H1 (cell line): Measurements from ENCODE around the gene H2BK1.

Experiments
- CHD2 ChIP-seq: IDR thresholded peaks from 2 replicates; pipeline ENCODE4 v1.6.1; 2012; ENCODE audit warnings: low read length, improper control_type of control experiment
- CTCF ChIP-seq, 3 experiments: IDR thresholded peaks; 1 replicate in 2 of 3; 2 replicates in 1 of 3; pipeline versions ENCODE4 v1.5.1 to v1.6.1; 2011; ENCODE audit warnings: low read length in 3 of 3, mild to moderate bottlenecking in 3 of 3, inconsistent platforms in 2 of 3, low read depth in 1 of 3, moderate library complexity in 1 of 3; ENCODE audit not compliant: insufficient read depth in 1 of 3; ENCODE audit errors: control extremely low read depth in 1 of 3
- EP300 ChIP-seq, 2 experiments: IDR thresholded peaks; 1 replicate in 1 of 2; 2 replicates in 1 of 2; pipeline ENCODE4 v1.6.1; 2011 to 2012; ENCODE audit warnings: low read depth in 2 of 2, low read length in 2 of 2, mild to moderate bottlenecking in 2 of 2, borderline replicate concordance in 1 of 2, inconsistent platforms in 1 of 2, moderate library complexity in 1 of 2
- HDAC6 ChIP-seq: IDR thresholded peaks from one replicate; pipeline ENCODE4 v1.7.1; 2012; ENCODE audit warnings: low read depth, mild to moderate bottlenecking, inconsistent platforms, low read length, moderate library complexity
- JUN ChIP-seq: IDR thresholded peaks from 2 replicates; pipeline ENCODE4 v1.6.1; 2011; ENCODE audit warnings: low read depth, mild to moderate bottlenecking, improper control_type of control experiment, low read length
- MAX ChIP-seq: IDR thresholded peaks from 2 replicates; pipeline ENCODE4 v1.6.1; 2012; ENCODE audit warnings: inconsistent platforms
- POLR2A ChIP-seq, 2 experiments: IDR thresholded peaks; 1 replicate in 1 of 2; 2 replicates in 1 of 2; pipeline ENCODE4 v1.6.1; 2011; ENCODE audit warnings: low read depth in 2 of 2, low read length in 2 of 2, mild to moderate bottlenecking in 2 of 2; ENCODE audit errors: control extremely low read depth in 1 of 2
- POLR2AphosphoS5 ChIP-seq: IDR thresholded peaks from 2 replicates; pipeline ENCODE4 v1.6.1; 2011; ENCODE audit warnings: low read depth, low read length
- RBBP5 ChIP-seq: IDR thresholded peaks from 2 replicates; pipeline ENCODE4 v1.7.1; 2012; ENCODE audit warnings: low read depth, mild to moderate bottlenecking, inconsistent platforms, low read length, moderate library complexity, borderline replicate concordance
- SAP30 ChIP-seq: fragments of 300-600 bp; sonication (generic); IDR thresholded peaks from 2 replicates; pipeline ENCODE4 v1.7.1; 2012; ENCODE audit warnings: low read length, moderate library complexity, mild to moderate bottlenecking, inconsistent platforms; ENCODE audit not compliant: insufficient read depth, insufficient replicate concordance
- ZNF274 ChIP-seq: IDR thresholded peaks from 2 replicates; pipeline ENCODE4 v1.7.0; 2012; ENCODE audit warnings: low read length, borderline replicate concordance; ENCODE audit errors: extremely low read depth

GRCh38 chr7:151254316-151254715 lies 44.0 kb upstream of the H2BK1 start:
- no peak for TF ChIP-seq EP300 (IDR thresholded peaks at IDR 0.05; ENCODE audit: borderline replicate concordance in 1 of 2, low read depth in 2 of 2, low read length in 2 of 2)
- TF ChIP-seq CTCF (IDR thresholded peaks at IDR 0.05; ENCODE audit: control extremely low read depth in 1 of 3, insufficient read depth in 1 of 3, low read depth in 1 of 3, low read length in 3 of 3): no peak
- TF ChIP-seq POLR2AphosphoS5: no peak
- no peak for TF ChIP-seq SAP30
- TF ChIP-seq ZNF274: no peak
- TF ChIP-seq JUN: no peak
- TF ChIP-seq CHD2: no peak
- no peak for TF ChIP-seq MAX
- no peak for TF ChIP-seq POLR2A (IDR thresholded peaks at IDR 0.05; ENCODE audit: control extremely low read depth in 1 of 2, low read depth in 2 of 2, low read length in 2 of 2)
- TF ChIP-seq RBBP5: no peak
- no peak for TF ChIP-seq HDAC6
